SU-DHL-6 (cell line): ENCODE measurements around the gene JAML.

Source experiments
- H2AFZ ChIP-seq: fragments of 200-600 bp; sonication (generic); 2 replicates; pipeline ENCODE4 v1.6.1; 2014; ENCODE audit warnings: low read depth, mild to moderate bottlenecking, moderate library complexity, mixed read lengths, antibody characterized with exemption, low read length; ENCODE audit not compliant: severe bottlenecking
- H3F3A ChIP-seq: fragments of 200-600 bp; shearing (Covaris generic); 2 replicates; pipeline ENCODE4 v1.6.0; 2016; ENCODE audit warnings: antibody characterized with exemption, mild to moderate bottlenecking; ENCODE audit not compliant: insufficient read depth
- H3K27ac ChIP-seq: fragments of 200-600 bp; sonication (generic); 2 replicates; pipeline ENCODE4 v1.5.1; 2016; ENCODE audit warnings: low read depth, mild to moderate bottlenecking, low read length, moderate library complexity, mixed read lengths
- H3K27me3 ChIP-seq: fragments of 200-600 bp; sonication (generic), shearing (Covaris generic); 2 replicates; pipeline ENCODE4 v1.6.0; 2014; ENCODE audit warnings: mild to moderate bottlenecking, low read length
- H3K36me3 ChIP-seq: fragments of 200-600 bp; sonication (generic); 2 replicates; pipeline ENCODE4 v1.6.1; 2014; ENCODE audit warnings: mild to moderate bottlenecking, low read length, mixed read lengths
- H3K4me2 ChIP-seq: fragments of 300-600, 200-600 bp; shearing (Covaris generic), sonication (generic); 2 replicates; pipeline ENCODE4 v1.6.0; 2014; ENCODE audit warnings: low read length, low read depth, mild to moderate bottlenecking; ENCODE audit not compliant: poor library complexity, severe bottlenecking
- H3K4me3 ChIP-seq: fragments of 200-600 bp; sonication (generic); 2 replicates; pipeline ENCODE4 v1.5.1; 2014; ENCODE audit warnings: antibody characterized with exemption, low read length, mild to moderate bottlenecking, mixed read lengths; ENCODE audit not compliant: insufficient read depth, poor library complexity, severe bottlenecking
- H3K79me2 ChIP-seq: fragments of 200-600 bp; sonication (generic); 2 replicates; pipeline ENCODE4 v1.6.1; 2014; ENCODE audit warnings: mild to moderate bottlenecking, low read length, moderate library complexity; ENCODE audit not compliant: insufficient read depth
- H3K9ac ChIP-seq: fragments of 200-600 bp; sonication (generic); 2 replicates; pipeline ENCODE4 v1.7.0; 2014; ENCODE audit warnings: mild to moderate bottlenecking, low read length
- H3K9me2 ChIP-seq: fragments of 200-600 bp; sonication (generic); replicated peaks from 2 replicates; pipeline ENCODE4 v1.6.1; 2014; ENCODE audit warnings: low read length; ENCODE audit not compliant: insufficient read depth
- H3K9me3 ChIP-seq: fragments of 200-600 bp; sonication (generic); 2 replicates; pipeline ENCODE4 v1.6.1; 2014; ENCODE audit warnings: low read length, mixed read lengths; ENCODE audit not compliant: insufficient read depth
- H4K20me1 ChIP-seq: fragments of 200-600 bp; sonication (generic); 2 replicates; pipeline ENCODE4 v1.6.1; 2014; ENCODE audit warnings: low read depth, mild to moderate bottlenecking, antibody characterized with exemption, low read length, moderate library complexity, mixed read lengths
- CTCF ChIP-seq: fragments of 200-600 bp; sonication (generic); IDR thresholded peaks from one replicate; pipeline ENCODE4 v1.5.1; 2017; ENCODE audit warnings: antibody characterized with exemption, mild to moderate bottlenecking, low read length, moderate library complexity; ENCODE audit not compliant: insufficient read depth, poor library complexity, severe bottlenecking
- EZH2phosphoT487 ChIP-seq: fragments of 200-600 bp; sonication (generic), shearing (Covaris generic); conservative IDR thresholded peaks from 2 replicates; pipeline ENCODE4 v1.6.1; 2018; ENCODE audit warnings: mild to moderate bottlenecking, antibody characterized with exemption, low read length, moderate library complexity, mixed read lengths

Gene JAML

GRCh38 chr11:118206391-118207031 is 18.3 kb downstream of the JAML start:
- H3K9me2 ChIP-seq = no peaks in the 10 kb centered on the region
- no peaks in the 10 kb centered on the region for H3K36me3 ChIP-seq
- H3F3A ChIP-seq = no peaks in the 10 kb centered on the region; the same call in 1 of the 2 replicates
- H3K9ac ChIP-seq = no peak overlapping the region
- peak overlapping the region; percentile 44 for H3K4me2 ChIP-seq
- no peaks in the 10 kb centered on the region for H3K27me3 ChIP-seq
- H3K79me2 ChIP-seq = no peaks in the 10 kb centered on the region
- TF ChIP-seq CTCF = no peak
- TF ChIP-seq EZH2phosphoT487 = no peak
- H3K9me3 ChIP-seq = no peaks in the 10 kb centered on the region
- no peak overlapping the region for H3K4me3 ChIP-seq
- H3K27ac ChIP-seq = peak overlapping the region; percentile 10; the same call in 1 of the 2 replicates
- H2AFZ ChIP-seq = peak overlapping the region; percentile 81
- no peaks in the 10 kb centered on the region for H4K20me1 ChIP-seq

GRCh38 chr11:118205606-118206378 is 19.0 kb downstream of the JAML start:
- Histone ChIP-seq H4K20me1 (no peaks in the 10 kb centered on the region), H3K4me3 (no peak overlapping the region), H3K4me2 (peak overlapping the region; percentile 44), H3K9me2 (no peaks in the 10 kb centered on the region), H3K27me3 (no peaks in the 10 kb centered on the region), H3K27ac (0 out of 2 replicates have a peak overlapping the region, but pooled peaks have one; percentile 10), H3F3A (no peaks in the 10 kb centered on the region; the same call in 1 of the 2 replicates), H3K79me2 (no peaks in the 10 kb centered on the region), H3K9me3 (no peaks in the 10 kb centered on the region), H2AFZ (peak overlapping the region; percentile 81), H3K36me3 (no peaks in the 10 kb centered on the region), H3K9ac (no peak overlapping the region)
- TF ChIP-seq CTCF (no peak), EZH2phosphoT487 (no peak)

- Histone ChIP-seq H3K36me3 (no peaks in the 10 kb centered on the region), H3K9ac (no peak overlapping the region), H3K9me2 (no peaks in the 10 kb centered on the region), H2AFZ (no peak overlapping the region), H3K4me2 (no peak overlapping the region), H3K9me3 (no peaks in the 10 kb centered on the region), H3K79me2 (no peaks in the 10 kb centered on the region), H3K4me3 (no peak overlapping the region), H3K27ac (no peak overlapping the region), H4K20me1 (no peaks in the 10 kb centered on the region), H3F3A (no peaks in the 10 kb centered on the region), H3K27me3 (no peaks in the 10 kb centered on the region)
- TF ChIP-seq EZH2phosphoT487 (no peak), CTCF (no peak)
Observed at GRCh38 chr11:118202599-118203422, 22.0 kb downstream of the JAML start.
